Measurements from ENCODE around the gene DPH6.
"Not testable (repeated sequence)": the region's sequence is repeated elsewhere in the genome, so short reads cannot be mapped to it uniquely, and the experiment has no call there.

DPH6 gene

DNA sequence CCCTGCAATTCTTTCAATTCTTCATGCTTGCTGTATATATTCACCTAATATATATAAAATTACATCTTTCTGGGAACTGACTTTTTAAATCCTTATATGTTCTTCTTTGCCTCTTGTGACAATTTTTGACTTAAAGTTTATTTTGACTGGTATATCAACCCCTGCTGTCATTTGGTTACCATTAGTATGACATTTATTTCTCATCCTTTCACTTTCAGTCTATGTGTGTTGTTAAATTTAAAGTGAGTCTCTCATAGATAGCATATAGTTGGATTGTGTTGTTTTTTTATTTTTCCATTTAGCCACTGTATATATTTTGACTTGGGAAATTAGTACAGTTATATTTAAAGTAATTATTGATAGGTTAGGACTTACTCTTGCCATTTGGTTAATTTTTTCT lies 194.9 kb downstream of the DPH6 start:
- in situ Hi-C loops (cut with HindIII; ENCODE audit: low sequenced_read_pairs), result no loop called here

- in situ Hi-C loops (cut with HindIII; ENCODE audit: low sequenced_read_pairs), result no loop called here
Measured at GRCh38 chr15:35349916-35350315, 196.0 kb downstream of the DPH6 start.

- in situ Hi-C loops (cut with HindIII; ENCODE audit: low sequenced_read_pairs), result no loop called here
Measured at GRCh38 chr15:35330916-35331315, 215.0 kb downstream of the DPH6 start.

DNA sequence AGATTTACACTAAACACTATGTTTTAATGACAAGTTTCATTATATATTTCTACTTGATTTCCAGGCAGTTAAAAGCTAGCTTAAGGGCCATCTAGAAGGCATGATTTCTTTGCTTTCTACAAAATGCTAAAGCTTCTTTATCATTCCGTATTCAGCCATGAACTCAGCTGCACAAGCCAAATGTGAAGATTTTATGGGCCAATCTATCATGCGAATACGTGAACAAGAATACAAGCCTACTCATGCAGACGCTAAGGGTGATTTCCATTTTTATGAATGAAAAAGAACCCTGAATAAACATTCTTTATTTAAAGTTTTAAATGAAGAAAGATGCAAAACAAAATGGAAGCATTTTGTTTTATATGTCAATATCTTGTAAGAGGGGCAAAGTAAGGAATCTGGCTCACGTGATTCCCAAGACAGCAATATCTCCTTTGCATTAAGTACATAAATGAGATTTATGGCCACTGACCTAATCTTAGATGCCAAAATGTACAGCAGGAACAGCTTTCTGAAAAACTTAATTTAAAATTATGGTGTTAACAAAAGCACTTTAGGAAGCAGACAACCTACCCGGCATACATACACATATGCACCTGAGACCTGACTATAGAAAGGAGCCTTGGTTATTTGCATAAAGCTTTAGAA lies 215.8 kb downstream of the DPH6 start:
- in situ Hi-C loops (cut with HindIII; ENCODE audit: low sequenced_read_pairs), result no loop called here

DNA sequence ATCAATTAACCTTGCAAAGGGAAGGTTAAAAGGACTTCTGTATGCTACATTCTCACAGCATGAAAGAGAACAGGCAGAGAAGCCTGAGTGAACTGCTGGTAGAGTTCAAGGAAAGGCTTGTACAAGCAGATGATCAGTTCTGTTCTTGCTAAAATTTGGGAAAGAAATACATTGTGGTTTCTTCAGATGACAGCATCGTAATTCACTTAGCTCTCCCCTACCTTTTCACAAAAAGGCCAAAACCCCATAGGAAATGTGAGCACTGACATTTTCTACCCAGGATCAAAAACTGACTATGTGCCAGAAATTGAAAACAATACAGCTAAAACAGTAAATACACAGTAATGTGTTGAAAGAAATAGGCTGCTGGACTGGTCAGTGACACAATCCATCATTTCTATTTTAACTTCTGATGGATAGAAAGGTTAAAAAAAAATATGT lies 216.4 kb downstream of the DPH6 start:
- in situ Hi-C loops (cut with HindIII; ENCODE audit: low sequenced_read_pairs), result no loop called here

DNA sequence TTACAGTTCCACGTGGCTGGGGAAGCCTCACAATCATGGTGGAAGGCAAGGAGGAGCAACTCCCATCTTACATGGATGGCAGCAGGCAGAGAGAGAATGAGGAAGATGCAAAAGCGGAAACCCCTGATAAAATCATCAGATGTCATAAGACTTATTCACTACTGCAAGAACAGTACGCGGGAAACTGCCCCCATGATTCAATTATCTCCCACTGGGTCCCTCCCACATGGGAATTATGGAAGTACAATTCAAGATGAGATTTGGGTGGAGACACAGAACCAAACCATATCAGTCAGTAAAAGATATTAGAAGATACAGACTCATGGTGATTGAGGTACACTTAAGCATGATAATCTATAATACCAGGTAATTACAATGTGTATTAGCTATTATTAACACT lies 217.1 kb downstream of the DPH6 start:
- in situ Hi-C loops (cut with HindIII; ENCODE audit: low sequenced_read_pairs), result not testable (repeated sequence)

DNA sequence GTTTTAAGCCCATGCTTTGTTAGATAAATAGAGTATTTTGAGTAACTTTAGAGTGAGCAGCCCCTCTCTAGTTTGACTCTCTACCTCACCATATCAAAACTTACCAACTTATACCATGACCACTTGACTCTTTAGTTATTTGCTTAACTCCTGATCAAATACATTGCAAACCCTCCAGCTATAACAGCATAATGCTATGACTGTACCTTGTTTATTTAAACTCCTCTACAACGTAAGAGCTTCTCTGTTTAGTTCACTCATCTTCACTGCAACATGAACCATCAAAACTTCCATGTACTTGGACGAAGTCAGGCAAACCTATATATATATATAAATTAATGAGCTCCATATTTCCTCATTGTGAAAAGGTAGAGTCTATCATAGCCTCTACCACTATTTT lies 218.2 kb downstream of the DPH6 start:
- in situ Hi-C loops (cut with HindIII; ENCODE audit: low sequenced_read_pairs), result no loop called here

- in situ Hi-C loops (cut with HindIII; ENCODE audit: low sequenced_read_pairs), result no loop called here
Measured at GRCh38 chr15:35325374-35325941, 220.5 kb downstream of the DPH6 start.

DNA sequence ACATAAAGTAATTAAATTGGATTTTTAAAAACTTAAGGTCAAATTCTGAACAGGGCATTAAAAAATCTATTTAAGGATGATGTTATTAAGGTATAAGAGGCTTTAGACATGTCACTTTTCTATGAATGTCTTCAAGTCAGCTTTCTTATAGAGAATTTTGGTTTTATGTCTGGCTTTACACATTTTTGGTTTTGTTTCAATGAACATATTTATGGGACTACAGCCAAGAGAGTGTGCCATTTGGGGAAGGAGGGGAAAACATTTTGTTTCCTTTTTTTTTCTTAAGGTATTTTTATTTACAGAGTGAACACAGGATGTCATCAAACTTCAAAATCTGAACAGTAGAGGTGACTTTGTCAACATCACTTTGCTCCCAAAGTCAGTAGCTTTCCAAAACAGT lies 222.8 kb downstream of the DPH6 start:
- in situ Hi-C loops (cut with HindIII; ENCODE audit: low sequenced_read_pairs), result no loop called here

- in situ Hi-C loops (cut with HindIII; ENCODE audit: low sequenced_read_pairs), result no loop called here
Measured at GRCh38 chr15:35321926-35322325, 224.0 kb downstream of the DPH6 start.

DNA sequence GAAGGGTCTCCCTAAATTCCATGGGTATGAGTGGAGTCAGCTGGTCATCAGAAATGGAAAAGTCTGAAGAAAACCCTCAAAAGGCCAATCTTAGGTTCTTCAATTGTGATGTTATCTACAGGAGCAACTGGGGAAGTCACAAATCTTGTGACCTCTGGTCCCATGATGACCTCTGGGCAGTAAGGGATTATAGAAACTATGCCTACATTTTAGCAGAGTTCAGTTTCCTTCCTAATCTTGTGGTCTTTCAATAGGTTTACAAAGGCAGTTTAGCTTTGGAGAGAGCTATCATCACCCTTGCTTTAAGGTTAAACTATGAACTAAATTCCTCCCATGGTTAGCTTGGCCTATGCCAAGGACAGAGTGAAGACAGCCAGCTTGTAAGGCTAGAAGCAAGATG lies 225.1 kb downstream of the DPH6 start:
- in situ Hi-C loops (cut with HindIII; ENCODE audit: low sequenced_read_pairs), result no loop called here
